GM12878 (cell line): ENCODE data around the gene CRYGS. TPM values are rescaled to one million over a fixed set of nuclear protein-coding genes. Genes with fewer than 3 reads are reported as not detected.
A peak's percentile ranks its signal among the peaks of the same experiment; 100 is the strongest.

Experiments
- BACH1 ChIP-seq: fragments of 450-650 bp; IDR thresholded peaks from 2 replicates; pipeline ENCODE4 v1.6.1; 2017; ENCODE audit warnings: mild to moderate bottlenecking, borderline replicate concordance
- BHLHE40 ChIP-seq, 2 experiments: fragments of 450-650 bp in 1 of 2; IDR thresholded peaks; 2 replicates each; pipeline ENCODE4 v1.6.1; 2011 to 2017; ENCODE audit warnings: low read depth in 2 of 2, borderline replicate concordance in 1 of 2, improper control_type of control experiment in 1 of 2, low read length in 1 of 2, mild to moderate bottlenecking in 1 of 2
- CBFB ChIP-seq: IDR thresholded peaks from 2 replicates; pipeline ENCODE4 v1.6.1; 2016; ENCODE audit warnings: antibody characterized with exemption, low read depth
- CHD1 ChIP-seq: IDR thresholded peaks from 2 replicates; pipeline ENCODE4 v1.6.1; 2012; ENCODE audit warnings: low read depth, low read length, improper control_type of control experiment
- E2F8 ChIP-seq: fragments of 450-650 bp; IDR thresholded peaks from 2 replicates; pipeline ENCODE4 v1.6.1; 2018; ENCODE audit warnings: mild to moderate bottlenecking, low read depth, moderate library complexity; ENCODE audit not compliant: partially characterized antibody
- ESRRA ChIP-seq: IDR thresholded peaks from 2 replicates; pipeline ENCODE4 v1.6.1; 2012; ENCODE audit warnings: mild to moderate bottlenecking, low read length, improper control_type of control experiment
- HCFC1 ChIP-seq: fragments of 150-350 bp; IDR thresholded peaks from 2 replicates; pipeline ENCODE4 v1.6.1; 2014; ENCODE audit warnings: low read length
- HDAC2 ChIP-seq: fragments of 200-600 bp; sonication (generic); IDR thresholded peaks from 2 replicates; pipeline ENCODE4 v1.6.1; 2017
- KAT2A ChIP-seq: conservative IDR thresholded peaks from 2 replicates; pipeline ENCODE4 v1.6.1; 2011; ENCODE audit warnings: low read depth, low read length; ENCODE audit not compliant: control insufficient read depth
- LARP7 ChIP-seq: fragments of 450-650 bp; IDR thresholded peaks from 2 replicates; pipeline ENCODE4 v1.6.1; 2017; ENCODE audit warnings: mild to moderate bottlenecking
- MLLT1 ChIP-seq: fragments of 450-650 bp; IDR thresholded peaks from 2 replicates; pipeline ENCODE4 v1.6.1; 2016; ENCODE audit warnings: mild to moderate bottlenecking
- NR2F1 ChIP-seq: fragments of 450-650 bp; conservative IDR thresholded peaks from 2 replicates; pipeline ENCODE4 v1.6.1; 2017; ENCODE audit warnings: mild to moderate bottlenecking
- NRF1 ChIP-seq: conservative IDR thresholded peaks from 2 replicates; pipeline ENCODE4 v1.6.1; 2011; ENCODE audit warnings: mild to moderate bottlenecking, low read depth, low read length, improper control_type of control experiment
- POU2F2 ChIP-seq: IDR thresholded peaks from 3 replicates; pipeline ENCODE4 v1.6.1; 2011; ENCODE audit warnings: low read depth, mild to moderate bottlenecking, low read length, borderline replicate concordance
- RB1 ChIP-seq: fragments of 450-650 bp; formaldehyde crosslinking; IDR thresholded peaks from 2 replicates; pipeline ENCODE4 v1.6.1; 2017; ENCODE audit warnings: mild to moderate bottlenecking, borderline replicate concordance
- RCOR1 ChIP-seq: conservative IDR thresholded peaks from 2 replicates; pipeline ENCODE4 v1.6.1; 2012; ENCODE audit warnings: low read depth, low read length, improper control_type of control experiment
- SIX5 ChIP-seq: IDR thresholded peaks from 2 replicates; pipeline ENCODE4 v1.6.1; 2011; ENCODE audit warnings: mild to moderate bottlenecking, low read depth, low read length, moderate library complexity; ENCODE audit not compliant: severe bottlenecking
- SP1 ChIP-seq: IDR thresholded peaks from one replicate; pipeline ENCODE4 v1.6.1; 2011; ENCODE audit warnings: low read depth, low read length
- SPI1 ChIP-seq: IDR thresholded peaks from 2 replicates; pipeline ENCODE4 v1.6.1; 2011; ENCODE audit warnings: low read depth, mild to moderate bottlenecking, low read length, moderate library complexity, borderline replicate concordance; ENCODE audit not compliant: insufficient read depth
- TAF1 ChIP-seq: IDR thresholded peaks from 2 replicates; pipeline ENCODE4 v1.6.1; 2011; ENCODE audit warnings: mild to moderate bottlenecking, low read depth, low read length, borderline replicate concordance
- YBX1 ChIP-seq: fragments of 450-650 bp; IDR thresholded peaks from 2 replicates; pipeline ENCODE4 v1.6.1; 2016; ENCODE audit warnings: antibody characterized with exemption
- YY1 ChIP-seq: IDR thresholded peaks from 2 replicates; pipeline ENCODE4 v1.6.1; 2011; ENCODE audit warnings: low read depth, mild to moderate bottlenecking, low read length
- ZNF274 ChIP-seq: IDR thresholded peaks from one replicate; pipeline ENCODE4 v1.8.0; 2011; ENCODE audit not compliant: insufficient read length, insufficient read depth
- polyA plus RNA-seq, 11 experiments: library from polyadenylated mRNA; depleted of rRNA in 4 of 11; unstranded in 6 of 11; stranded (reverse) in 5 of 11; fragments of >200 nt; fragmentation: Nextera tagmentation in 4 of 11; fragmentation: Illumina TruSeq in 1 of 11; extraction: Ambion mirVana in 4 of 11; extraction: Trizol in 1 of 11; gene quantifications; 1 replicate in 1 of 11; 2 replicates in 10 of 11; pipeline versions ENCODE4 v1.2.1 to v1.2.3, GENCODE V29; 2011 to 2016; ENCODE audit warnings: inconsistent platforms in 2 of 11, missing spikeins in 2 of 11, low read depth in 1 of 11
- total RNA-seq, 4 experiments: library from RNA; depleted of rRNA in 3 of 4; stranded (reverse); fragments of >200 nt in 3 of 4; fragmentation: Illumina TruSeq in 1 of 4; extraction: Trizol in 1 of 4; gene quantifications; 2 replicates each; pipeline versions ENCODE4 v1.2.1 to v1.2.3, GENCODE V29; 2013 to 2021
- TF ChIP-seq, protein P1 (sequence below): IDR thresholded peaks from 2 replicates; pipeline ENCODE4 v1.6.1; 2012; ENCODE audit warnings: low read depth, low read length, improper control_type of control experiment
- TF ChIP-seq, protein P2 (sequence below): fragments of 150-350 bp; IDR thresholded peaks from 2 replicates; pipeline ENCODE4 v1.6.1; 2014; ENCODE audit warnings: mild to moderate bottlenecking, low read depth, low read length

CRYGS gene
- total and polyA plus RNA-seq, 10 of the 15 experiments (the other 5 are each of a cell fraction or from before 2014, with no cell fraction given) = 1.1 to 6.0 (median 2.5) TPM

DNA sequence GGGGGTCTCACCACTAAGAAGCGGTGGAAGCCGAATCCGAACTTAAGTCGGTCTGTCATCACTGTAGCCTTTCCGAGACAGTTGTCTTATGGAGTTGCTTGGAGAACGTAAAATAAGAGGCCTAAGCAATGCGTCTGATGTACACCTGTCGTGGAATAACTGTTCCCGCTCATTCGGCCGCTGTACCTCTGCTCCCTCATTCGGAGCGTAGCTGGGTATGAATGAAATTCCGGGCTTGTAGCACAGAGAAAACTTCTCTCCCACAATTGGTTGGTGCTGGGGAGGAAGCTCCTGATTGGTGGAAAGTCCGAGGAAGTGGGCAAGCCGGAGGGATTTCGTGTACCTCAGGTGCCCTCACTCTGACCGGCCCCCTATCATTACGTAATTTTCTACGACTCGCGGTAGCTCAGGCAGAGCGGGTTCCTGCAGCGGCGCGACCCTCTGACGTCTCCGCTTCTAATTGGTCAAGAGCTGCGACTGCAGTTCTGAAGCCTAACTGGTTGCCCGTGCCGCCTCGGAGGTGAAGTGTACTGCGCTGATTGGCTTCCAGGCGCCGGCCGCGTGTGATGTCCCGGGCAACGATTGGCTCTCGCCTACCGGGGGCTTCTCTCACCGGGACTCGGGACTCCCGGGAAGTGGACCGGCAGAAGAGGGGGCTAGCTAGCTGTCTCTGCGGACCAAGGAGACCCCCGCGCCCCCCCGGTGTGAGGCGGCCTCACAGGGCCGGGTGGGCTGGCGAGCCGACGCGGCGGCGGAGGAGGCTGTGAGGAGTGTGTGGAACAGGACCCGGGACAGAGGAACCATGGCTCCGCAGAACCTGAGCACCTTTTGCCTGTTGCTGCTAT is 26.1 kb upstream of the CRYGS start, which contains the start of gene DNAJB11 (continued):
- TF ChIP-seq E2F8 (peak; percentile 84), CBFB (peak; percentile 78), ESRRA (no peak), SPI1 (peak; percentile 62; the same call in 1 of the 2 replicates), HDAC2 (no peak), NRF1 (no peak), KAT2A (no peak), MLLT1 (peak; percentile 66), CHD1 (0 out of 2 replicates have a peak, but pooled peaks have one; percentile 46), HCFC1 (peak; percentile 74), YBX1 (no peak), SP1 (peak; percentile 97), BACH1 (0 out of 2 replicates have a peak, but pooled peaks have one; percentile 43), TAF1 (peak; percentile 100), POU2F2 (peak; percentile 90), BHLHE40 (IDR thresholded peaks at IDR 0.05; ENCODE audit: borderline replicate concordance in 1 of 2, low read depth in 2 of 2, low read length in 1 of 2) (peak; percentile 61 to 83; a peak in 2 of 4 replicates), RB1 (peak; percentile 68; the same call in 1 of the 2 replicates), LARP7 (no peak; the same call in 1 of the 2 replicates), NR2F1 (no peak), YY1 (peak; percentile 66; the same call in 1 of the 2 replicates), ZNF274 (no peak), SIX5 (no peak), RCOR1 (no peak; the same call in 1 of the 2 replicates)
- TF ChIP-seq, protein P1, sequence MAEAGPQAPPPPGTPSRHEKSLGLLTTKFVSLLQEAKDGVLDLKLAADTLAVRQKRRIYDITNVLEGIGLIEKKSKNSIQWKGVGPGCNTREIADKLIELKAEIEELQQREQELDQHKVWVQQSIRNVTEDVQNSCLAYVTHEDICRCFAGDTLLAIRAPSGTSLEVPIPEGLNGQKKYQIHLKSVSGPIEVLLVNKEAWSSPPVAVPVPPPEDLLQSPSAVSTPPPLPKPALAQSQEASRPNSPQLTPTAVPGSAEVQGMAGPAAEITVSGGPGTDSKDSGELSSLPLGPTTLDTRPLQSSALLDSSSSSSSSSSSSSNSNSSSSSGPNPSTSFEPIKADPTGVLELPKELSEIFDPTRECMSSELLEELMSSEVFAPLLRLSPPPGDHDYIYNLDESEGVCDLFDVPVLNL = no peak
- TF ChIP-seq, protein P2, sequence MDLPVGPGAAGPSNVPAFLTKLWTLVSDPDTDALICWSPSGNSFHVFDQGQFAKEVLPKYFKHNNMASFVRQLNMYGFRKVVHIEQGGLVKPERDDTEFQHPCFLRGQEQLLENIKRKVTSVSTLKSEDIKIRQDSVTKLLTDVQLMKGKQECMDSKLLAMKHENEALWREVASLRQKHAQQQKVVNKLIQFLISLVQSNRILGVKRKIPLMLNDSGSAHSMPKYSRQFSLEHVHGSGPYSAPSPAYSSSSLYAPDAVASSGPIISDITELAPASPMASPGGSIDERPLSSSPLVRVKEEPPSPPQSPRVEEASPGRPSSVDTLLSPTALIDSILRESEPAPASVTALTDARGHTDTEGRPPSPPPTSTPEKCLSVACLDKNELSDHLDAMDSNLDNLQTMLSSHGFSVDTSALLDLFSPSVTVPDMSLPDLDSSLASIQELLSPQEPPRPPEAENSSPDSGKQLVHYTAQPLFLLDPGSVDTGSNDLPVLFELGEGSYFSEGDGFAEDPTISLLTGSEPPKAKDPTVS = no peak
